ENCODE data around the gene SLC30A9.

GRCh38 chr4:41975341-41975740 lies 15.0 kb upstream of the SLC30A9 start:
- no peak for TF ChIP-seq EZH2 (IDR thresholded peaks at IDR 0.05; ENCODE audit: insufficient read depth, poor library complexity, severe bottlenecking)
- no peak for TF ChIP-seq EZH2phosphoT487 (IDR thresholded peaks at IDR 0.05; ENCODE audit: insufficient read depth, low read depth)
